ENCODE data around the gene ENOX1. TPM values are rescaled to one million over a fixed set of nuclear protein-coding genes. Genes with fewer than 3 reads are reported as not detected.

ENOX1 gene
- polyA plus RNA-seq, 1 donor from 2014 or later: not detected

DNA sequence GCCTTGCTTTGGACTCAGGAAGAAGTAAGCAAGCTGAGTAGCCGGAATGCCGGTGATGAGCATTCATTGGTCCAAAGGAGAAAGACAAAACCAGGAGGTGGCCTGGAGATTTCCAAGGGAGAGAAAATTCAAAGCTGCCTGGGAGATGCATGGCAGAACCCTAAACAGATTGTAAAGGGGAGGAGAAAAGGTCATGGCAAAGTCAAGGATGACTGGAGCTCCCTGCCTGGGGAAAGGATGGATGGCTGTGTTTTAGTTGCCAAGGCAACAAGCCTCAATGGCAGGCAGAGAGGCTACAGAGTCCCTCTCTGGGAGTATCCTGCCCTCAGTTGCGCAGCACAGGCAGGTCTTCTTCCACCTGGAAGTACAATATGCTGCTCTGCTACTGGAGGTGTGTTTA is 134.0 kb downstream of the ENOX1 start:
- no peak overlapping the region for H3K27ac Mint-ChIP-seq
- no peaks in the 10 kb centered on the region for H3K27me3 Mint-ChIP-seq
- H3K36me3 Mint-ChIP-seq: no peaks in the 10 kb centered on the region
- no peaks in the 10 kb centered on the region for H3K4me1 Mint-ChIP-seq
- H3K9me3 Mint-ChIP-seq: no peaks in the 10 kb centered on the region
- H3K4me3 Mint-ChIP-seq: no peak overlapping the region

DNA sequence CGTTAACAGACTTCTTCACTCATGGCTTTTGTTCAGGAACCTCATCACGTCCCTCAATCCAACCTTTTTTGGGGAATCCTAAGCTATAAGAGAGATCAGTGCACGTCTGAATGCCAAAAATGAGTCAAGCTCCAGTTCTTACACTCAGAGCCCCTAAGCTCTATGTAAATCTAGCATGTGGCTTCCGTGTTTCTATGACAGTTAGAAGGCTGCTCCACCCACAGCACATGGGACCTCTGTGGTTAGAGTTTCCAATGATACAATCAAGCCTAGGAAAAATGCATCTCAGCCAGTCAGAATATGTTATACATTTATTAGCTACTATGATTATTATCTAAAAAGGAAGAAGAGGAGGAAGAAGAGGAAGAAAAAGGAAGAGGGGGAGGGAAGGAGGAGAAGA is 135.9 kb downstream of the ENOX1 start:
- Mint-ChIP-seq H3K27ac (no peak overlapping the region), H3K9me3 (no peaks in the 10 kb centered on the region), H3K36me3 (no peaks in the 10 kb centered on the region), H3K4me1 (no peaks in the 10 kb centered on the region), H3K27me3 (no peaks in the 10 kb centered on the region), H3K4me3 (no peak overlapping the region)

DNA sequence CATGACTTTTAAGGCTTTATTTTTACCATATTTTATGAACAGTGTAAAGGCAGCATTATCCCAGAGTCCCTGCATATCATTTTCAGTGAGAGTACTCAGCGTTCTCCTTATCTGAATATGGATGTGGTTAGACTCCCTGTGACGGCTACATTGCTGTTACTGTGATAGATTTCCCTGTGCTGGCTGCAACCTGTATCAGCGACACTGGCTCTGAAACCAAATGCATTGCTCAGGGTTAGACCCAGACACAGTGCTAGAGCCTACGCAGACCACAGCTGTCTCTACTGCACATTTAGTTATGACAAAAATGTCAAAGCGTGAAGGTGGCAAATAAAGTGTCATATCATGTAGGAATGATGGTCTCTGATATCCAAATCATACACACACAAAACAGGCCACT is 138.0 kb downstream of the ENOX1 start:
- H3K4me1 Mint-ChIP-seq: no peaks in the 10 kb centered on the region
- no peaks in the 10 kb centered on the region for H3K36me3 Mint-ChIP-seq
- H3K27ac Mint-ChIP-seq: no peak overlapping the region
- H3K9me3 Mint-ChIP-seq: no peaks in the 10 kb centered on the region
- no peak overlapping the region for H3K4me3 Mint-ChIP-seq
- H3K27me3 Mint-ChIP-seq: no peaks in the 10 kb centered on the region

DNA sequence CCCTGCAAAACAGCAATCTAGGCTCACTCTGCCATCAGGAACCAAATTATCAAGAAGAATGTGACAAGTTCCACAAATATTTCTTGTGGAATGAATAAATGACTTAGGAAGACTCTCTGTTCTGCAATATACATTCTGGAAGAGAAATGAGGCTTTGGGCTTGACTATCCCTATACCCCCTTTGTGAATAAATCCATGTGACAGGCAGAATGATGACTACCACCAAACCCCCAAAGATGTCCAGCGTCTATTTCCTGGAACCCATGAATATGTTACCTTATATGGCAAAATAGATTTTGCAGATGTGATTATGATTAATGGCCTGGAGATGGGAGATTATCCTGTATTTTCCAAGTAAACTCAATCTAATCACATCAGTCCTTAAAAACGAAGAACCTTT is 139.3 kb downstream of the ENOX1 start:
- no peak overlapping the region for H3K4me3 Mint-ChIP-seq
- H3K36me3 Mint-ChIP-seq: no peaks in the 10 kb centered on the region
- no peaks in the 10 kb centered on the region for H3K9me3 Mint-ChIP-seq

DNA sequence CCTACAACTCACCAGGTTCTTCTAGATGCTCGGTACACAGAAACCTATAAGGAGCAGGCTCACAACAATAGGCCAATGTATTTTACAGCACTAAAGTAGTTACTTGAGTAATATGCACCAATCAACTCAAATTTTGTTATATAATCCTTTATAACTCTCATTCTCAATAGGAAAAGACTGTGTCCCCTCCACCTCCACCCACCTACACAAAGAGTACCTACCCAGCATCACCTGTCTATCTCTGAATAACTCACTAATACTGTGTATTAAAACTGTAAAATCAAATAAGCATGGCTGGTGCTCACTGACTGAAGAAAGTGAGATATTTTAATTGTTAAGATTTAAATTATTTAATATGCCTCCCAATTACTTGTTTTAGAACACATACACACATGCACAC is 146.3 kb downstream of the ENOX1 start:
- no peak overlapping the region for H3K27ac Mint-ChIP-seq
- H3K9me3 Mint-ChIP-seq: no peaks in the 10 kb centered on the region
- H3K27me3 Mint-ChIP-seq: peaks cover 2% of the 10 kb centered on the region
- H3K36me3 Mint-ChIP-seq: no peaks in the 10 kb centered on the region
- H3K4me3 Mint-ChIP-seq: no peak overlapping the region
- H3K4me1 Mint-ChIP-seq: no peaks in the 10 kb centered on the region

More for the DNA sequence above, 139.3 kb downstream of the ENOX1 start:
- no peak overlapping the region for H3K27ac Mint-ChIP-seq
- H3K27me3 Mint-ChIP-seq: no peaks in the 10 kb centered on the region
- no peaks in the 10 kb centered on the region for H3K4me1 Mint-ChIP-seq

DNA sequence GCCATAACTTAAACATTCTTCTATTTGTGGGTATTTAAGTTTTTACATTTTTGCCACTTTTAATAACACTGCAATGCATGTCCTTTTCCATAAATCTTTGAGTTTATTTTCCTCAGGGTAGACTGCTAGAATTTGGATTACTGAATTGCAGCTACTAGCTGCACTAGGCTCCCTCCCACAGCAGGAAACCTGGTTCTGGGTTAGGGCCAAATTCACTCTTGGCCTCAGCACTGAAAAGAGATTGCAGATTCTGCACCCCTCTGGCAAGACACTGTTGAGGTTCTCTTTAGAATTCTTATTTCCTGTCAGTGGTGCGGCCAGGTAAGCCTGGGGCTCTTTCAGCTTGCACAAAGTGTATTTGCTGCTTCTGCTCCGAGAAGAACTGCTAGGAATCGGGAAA is 155.7 kb downstream of the ENOX1 start:
- H3K9me3 Mint-ChIP-seq: peaks cover 0 to 4% (median 3%) of the 10 kb centered on the region in 3 donors
- H3K27me3 Mint-ChIP-seq: peaks cover 10% of the 10 kb centered on the region
- H3K4me3 Mint-ChIP-seq: no peak overlapping the region
- H3K4me1 Mint-ChIP-seq: no peaks in the 10 kb centered on the region
- H3K36me3 Mint-ChIP-seq: no peaks in the 10 kb centered on the region
- no peak overlapping the region for H3K27ac Mint-ChIP-seq

DNA sequence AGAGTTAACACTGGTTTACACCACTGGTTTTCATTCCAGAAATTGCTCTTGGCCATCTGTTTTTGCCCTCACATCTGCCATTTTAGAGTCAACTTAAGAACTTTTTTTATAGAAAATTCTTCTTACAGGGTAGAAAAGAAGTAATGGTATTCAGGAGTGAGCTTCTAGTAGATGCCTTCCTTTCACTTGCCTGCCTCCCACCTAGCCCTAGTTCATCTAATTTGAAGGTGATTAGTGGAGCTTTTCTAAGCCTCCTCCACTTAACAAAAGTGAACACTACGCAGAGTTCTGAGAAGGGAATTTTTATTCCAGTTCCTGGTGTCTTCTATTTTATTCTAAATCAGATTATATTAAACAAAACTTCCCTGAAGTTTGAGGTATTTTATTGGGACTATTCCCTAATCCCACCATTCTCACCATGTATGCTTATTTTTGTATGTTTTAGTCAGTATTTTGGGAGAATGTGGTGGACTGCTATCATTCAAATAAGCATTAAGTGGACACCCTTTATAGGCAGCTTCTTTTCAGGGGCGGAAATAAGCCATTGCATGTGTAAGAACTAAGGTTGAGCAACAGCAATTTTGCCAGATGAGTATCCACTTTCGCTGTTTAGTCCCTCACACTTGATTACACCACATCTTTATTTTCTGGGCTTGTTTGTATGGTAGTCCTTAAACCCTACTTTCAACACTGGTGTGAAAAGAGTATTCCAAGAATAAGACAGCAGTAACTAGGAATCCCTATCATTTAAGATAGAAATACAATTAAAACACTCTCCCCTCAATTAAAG is 156.9 kb downstream of the ENOX1 start:
- H3K27me3 Mint-ChIP-seq: peaks cover 9% of the 10 kb centered on the region
- no peak overlapping the region for H3K4me3 Mint-ChIP-seq
- no peaks in the 10 kb centered on the region for H3K36me3 Mint-ChIP-seq
- H3K9me3 Mint-ChIP-seq: peaks cover 0 to 4% (median 3%) of the 10 kb centered on the region in 3 donors
- H3K4me1 Mint-ChIP-seq: no peaks in the 10 kb centered on the region
- no peak overlapping the region for H3K27ac Mint-ChIP-seq

DNA sequence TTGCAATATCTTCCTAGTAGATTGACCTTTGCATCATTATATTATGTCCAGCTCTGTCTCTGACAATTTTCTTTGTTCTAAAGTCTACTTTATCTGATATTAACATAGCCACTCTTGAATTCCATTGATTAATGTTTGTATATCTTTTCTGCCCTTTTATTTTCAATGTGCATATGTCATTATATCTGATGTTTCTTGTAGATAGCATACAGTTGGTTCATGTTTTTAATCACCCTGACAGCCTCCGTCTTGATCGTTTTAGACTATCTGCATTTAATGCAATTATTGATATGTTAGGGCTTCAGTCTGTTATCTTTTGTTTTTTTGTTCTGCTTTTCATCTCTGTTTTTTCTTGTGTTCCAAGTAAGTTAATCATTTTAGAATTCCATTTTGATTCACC is 159.8 kb downstream of the ENOX1 start:
- Mint-ChIP-seq H3K4me3 (no peak overlapping the region), H3K27ac (no peak overlapping the region), H3K27me3 (peaks cover 4% of the 10 kb centered on the region)

DNA sequence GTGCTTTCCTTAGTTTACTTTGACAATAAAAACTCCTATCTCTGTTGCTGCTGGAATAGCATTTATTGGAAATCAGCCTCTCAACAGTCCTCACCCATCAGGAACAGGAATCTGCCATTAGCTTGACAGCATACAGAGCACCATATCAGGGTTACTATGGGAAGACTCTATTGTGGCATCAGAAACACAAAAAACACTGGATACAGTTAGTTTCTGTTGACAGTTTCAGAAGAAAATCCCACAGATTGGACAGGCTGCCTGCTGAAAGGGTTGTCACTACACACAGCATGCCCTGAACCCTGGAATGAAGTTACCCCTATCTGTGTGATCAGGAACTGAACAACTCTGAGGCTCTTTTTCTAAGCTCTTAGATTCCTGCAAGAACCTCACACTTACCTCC is 172.7 kb downstream of the ENOX1 start:
- no peak overlapping the region for H3K4me3 Mint-ChIP-seq
- peaks cover 0 to 5% (median 5%) of the 10 kb centered on the region in 3 donors for H3K9me3 Mint-ChIP-seq
- H3K36me3 Mint-ChIP-seq: no peaks in the 10 kb centered on the region
- no peaks in the 10 kb centered on the region for H3K4me1 Mint-ChIP-seq
- H3K27ac Mint-ChIP-seq: no peak overlapping the region
- peaks cover 5% of the 10 kb centered on the region for H3K27me3 Mint-ChIP-seq

More for the DNA sequence above, 159.8 kb downstream of the ENOX1 start:
- H3K36me3 Mint-ChIP-seq: no peaks in the 10 kb centered on the region
- no peaks in the 10 kb centered on the region for H3K4me1 Mint-ChIP-seq
- peaks cover 0 to 11% (median 3%) of the 10 kb centered on the region in 3 donors for H3K9me3 Mint-ChIP-seq

DNA sequence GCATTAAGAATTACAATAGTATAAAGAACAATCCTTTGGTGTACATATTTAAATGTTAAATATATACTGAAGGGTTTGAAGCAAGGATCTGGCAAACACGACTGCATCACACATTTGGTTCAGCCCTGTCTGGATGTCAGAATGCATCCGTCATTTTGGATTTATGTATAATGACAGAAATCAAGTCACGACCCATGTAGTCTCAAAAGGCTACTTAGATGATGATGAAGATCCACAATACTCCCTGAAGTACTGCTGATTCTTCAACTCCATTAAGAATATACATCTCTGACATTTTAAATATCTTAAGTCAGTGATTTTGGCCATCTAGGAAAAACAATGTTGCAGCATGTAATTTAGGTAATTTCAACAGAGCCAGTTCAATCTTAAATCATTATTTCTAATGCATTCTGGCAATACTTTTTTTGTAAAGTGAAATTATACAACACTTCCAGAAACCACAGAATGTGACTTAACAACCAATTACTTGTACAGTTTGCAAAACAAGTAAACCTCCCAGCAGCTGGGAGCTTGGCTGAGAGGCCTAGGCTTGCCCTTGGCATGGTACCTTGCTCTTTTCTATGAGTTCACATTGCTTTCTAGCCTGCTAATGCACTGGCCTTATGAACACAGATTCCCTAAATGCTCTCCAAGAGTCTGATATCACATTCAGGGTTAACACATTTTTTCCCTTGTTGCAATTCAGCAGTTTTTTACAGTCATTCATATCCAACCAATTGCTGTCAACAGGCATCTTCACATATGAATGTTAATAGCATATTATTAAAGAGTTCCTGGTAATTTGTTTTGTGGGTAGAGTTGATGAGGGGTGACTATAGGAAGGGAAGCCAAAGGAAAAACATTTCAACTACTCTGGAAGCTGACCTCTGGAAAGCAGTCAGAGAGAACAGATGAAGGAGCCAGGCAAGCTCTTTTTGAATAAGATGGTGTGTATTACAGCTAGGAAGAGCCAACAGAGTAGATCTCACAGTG is 175.2 kb downstream of the ENOX1 start:
- H3K4me3 Mint-ChIP-seq: no peak overlapping the region
- H3K36me3 Mint-ChIP-seq: no peaks in the 10 kb centered on the region
- no peaks in the 10 kb centered on the region for H3K4me1 Mint-ChIP-seq
- H3K27me3 Mint-ChIP-seq: peaks cover 5% of the 10 kb centered on the region
- no peaks in the 10 kb centered on the region for H3K9me3 Mint-ChIP-seq
- H3K27ac Mint-ChIP-seq: no peak overlapping the region

DNA sequence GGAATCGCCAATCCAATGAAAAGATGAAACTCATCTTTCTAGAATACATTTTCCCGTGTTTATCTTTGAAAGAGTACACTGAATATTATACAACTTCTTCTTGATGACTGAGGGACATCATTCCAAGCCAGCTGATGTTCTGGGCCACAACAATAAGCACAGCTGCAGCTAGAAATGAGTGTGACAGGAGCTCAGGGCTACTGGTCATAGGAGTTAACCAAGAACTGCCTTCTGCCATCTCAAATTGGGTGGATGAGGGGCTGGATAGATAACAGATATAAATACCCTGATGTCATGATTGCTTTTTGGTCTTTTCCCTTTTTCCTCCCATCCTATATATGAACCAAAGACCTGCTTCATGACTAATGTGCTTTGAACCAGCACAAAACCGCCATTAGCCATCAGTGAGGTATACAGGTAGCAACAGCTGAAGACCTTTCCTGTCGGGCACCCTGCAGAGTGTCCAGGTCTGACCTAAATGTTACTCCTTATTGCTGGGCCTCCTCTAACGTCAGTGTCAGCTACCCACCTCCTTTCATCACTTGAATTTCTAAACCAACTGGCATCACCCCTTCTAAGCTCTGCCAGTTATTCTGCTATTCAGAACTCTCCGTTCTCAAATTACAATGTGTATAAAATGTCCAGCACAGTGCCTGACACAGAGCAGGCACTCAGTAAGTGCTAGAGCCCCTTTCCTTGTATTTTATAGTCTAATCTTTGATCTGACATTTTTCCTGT is 178.2 kb downstream of the ENOX1 start:
- Mint-ChIP-seq H3K9me3 (peaks cover 8 to 14% (median 11%) of the 10 kb centered on the region in 3 donors), H3K36me3 (peaks cover 4% of the 10 kb centered on the region), H3K27me3 (peaks cover 3% of the 10 kb centered on the region), H3K27ac (no peak overlapping the region), H3K4me3 (no peak overlapping the region), H3K4me1 (no peaks in the 10 kb centered on the region)

DNA sequence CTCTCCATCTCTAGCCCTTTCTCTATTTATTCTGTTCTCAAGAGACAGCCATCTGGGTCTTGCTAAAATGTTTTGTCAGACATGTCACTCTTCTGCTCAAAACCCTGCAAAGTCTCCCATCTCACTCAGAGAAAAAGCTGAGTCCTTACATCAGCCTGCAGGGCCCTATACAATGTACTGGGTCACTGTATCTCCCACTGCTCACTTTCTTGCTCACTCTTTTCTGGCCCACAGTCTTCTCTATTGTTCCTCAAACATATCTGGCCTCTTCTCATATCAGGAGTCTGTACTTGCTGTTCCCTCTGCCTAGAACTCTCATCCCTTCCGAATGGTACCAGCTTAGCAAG is 189.2 kb downstream of the ENOX1 start:
- Mint-ChIP-seq H3K4me3 (no peak overlapping the region), H3K4me1 (no peaks in the 10 kb centered on the region), H3K36me3 (no peaks in the 10 kb centered on the region), H3K9me3 (no peaks in the 10 kb centered on the region), H3K27me3 (no peaks in the 10 kb centered on the region), H3K27ac (peak overlapping the region in 1 of 3 donors; percentile 18)

DNA sequence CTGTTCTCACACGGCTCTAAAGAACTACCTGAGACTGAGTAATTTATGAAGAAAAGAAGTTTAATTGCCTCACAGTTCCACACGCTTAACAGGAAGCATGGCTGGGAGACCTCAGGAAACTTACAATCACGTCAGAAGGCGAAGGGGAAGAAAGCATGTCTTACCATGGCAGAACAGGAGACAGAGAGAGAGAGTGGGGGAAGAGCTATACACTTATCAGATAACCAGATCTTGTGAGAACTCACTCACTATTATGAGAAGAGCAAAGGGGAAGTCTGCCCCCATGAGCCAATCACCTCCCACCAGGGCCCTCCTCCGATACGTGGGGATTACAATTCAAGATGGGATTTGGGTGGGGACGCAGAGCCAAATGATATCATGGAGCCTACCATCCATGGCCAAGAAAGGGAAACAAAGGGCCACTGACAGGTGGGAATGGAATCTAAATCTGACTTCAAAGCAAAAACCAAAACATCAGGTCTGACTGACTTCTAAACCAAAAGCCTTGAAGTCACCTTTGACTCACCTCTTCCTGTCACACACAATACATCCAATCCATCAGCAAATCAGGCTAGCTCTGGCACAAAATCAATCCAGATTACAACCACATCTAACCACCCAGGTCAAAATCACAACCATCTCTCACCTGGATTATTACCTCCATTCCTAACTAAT is 189.7 kb downstream of the ENOX1 start:
- no peaks in the 10 kb centered on the region for H3K9me3 Mint-ChIP-seq
- no peaks in the 10 kb centered on the region for H3K36me3 Mint-ChIP-seq
- peak overlapping the region in 1 of 3 donors; percentile 18 for H3K27ac Mint-ChIP-seq
- H3K27me3 Mint-ChIP-seq: no peaks in the 10 kb centered on the region
- no peaks in the 10 kb centered on the region for H3K4me1 Mint-ChIP-seq
- H3K4me3 Mint-ChIP-seq: no peak overlapping the region

DNA sequence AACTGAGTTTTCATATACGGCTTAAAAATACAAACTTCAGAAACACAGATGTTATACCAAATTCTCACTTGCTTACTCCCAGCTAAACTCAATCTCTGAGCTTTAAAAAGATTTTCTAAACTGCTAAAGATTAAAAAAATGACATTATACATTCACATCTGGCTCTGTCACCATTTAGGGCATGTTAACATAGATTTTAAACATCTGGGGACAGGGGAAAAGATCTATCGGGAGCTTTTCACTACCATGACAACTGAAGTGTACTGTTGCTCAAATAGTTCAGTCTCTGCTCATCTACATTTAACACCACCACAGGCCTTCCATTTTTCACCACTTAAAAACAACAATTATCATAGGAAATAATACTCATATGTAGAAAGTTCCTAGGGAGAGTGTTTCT is 190.8 kb downstream of the ENOX1 start:
- H3K36me3 Mint-ChIP-seq: no peaks in the 10 kb centered on the region
- no peak overlapping the region for H3K4me3 Mint-ChIP-seq
- no peaks in the 10 kb centered on the region for H3K9me3 Mint-ChIP-seq
- no peak overlapping the region for H3K27ac Mint-ChIP-seq
- H3K27me3 Mint-ChIP-seq: no peaks in the 10 kb centered on the region
- no peaks in the 10 kb centered on the region for H3K4me1 Mint-ChIP-seq
